HL-60 (cell line): ENCODE measurements around the gene VSTM2L.
A peak's percentile ranks its signal among the peaks of the same experiment; 100 is the strongest.

Experiments
- DNase-seq, 2 experiments: peaks; one replicate each; pipeline ENCODE4 v3.0.0-alpha.2; 2010 to 2020; ENCODE audit warnings: low read depth in 1 of 2, low spot score in 1 of 2
- H3K27ac ChIP-seq: fragments of 250-450 bp; sonication (Bioruptor Pico); replicated peaks from 2 replicates; pipeline ENCODE4 v1.5.1; 2020; ENCODE audit warnings: mild to moderate bottlenecking, moderate library complexity
- H3K27me3 ChIP-seq: fragments of 250-450 bp; sonication (Bioruptor Pico); 2 replicates; pipeline ENCODE4 v1.5.1; 2021; ENCODE audit warnings: mild to moderate bottlenecking, moderate library complexity; ENCODE audit not compliant: insufficient read depth, poor library complexity, severe bottlenecking
- H3K4me3 ChIP-seq: replicated peaks from 2 replicates; pipeline ENCODE4 v1.5.1; 2011; ENCODE audit warnings: mild to moderate bottlenecking, control low read depth, low read length; ENCODE audit not compliant: insufficient read depth
- CTCF ChIP-seq: IDR thresholded peaks from one replicate; pipeline ENCODE4 v1.5.1; 2011; ENCODE audit warnings: low read length, control low read depth, inconsistent platforms; ENCODE audit not compliant: insufficient read depth
- GABPA ChIP-seq: IDR thresholded peaks from 2 replicates; pipeline ENCODE4 v1.6.1; 2012; ENCODE audit warnings: low read depth
- POLR2AphosphoS5 ChIP-seq: IDR thresholded peaks from 2 replicates; pipeline ENCODE4 v1.6.1; 2012; ENCODE audit warnings: low read depth
- REST ChIP-seq: IDR thresholded peaks from 2 replicates; pipeline ENCODE4 v1.6.1; 2012; ENCODE audit warnings: low read depth; ENCODE audit not compliant: insufficient replicate concordance
- SPI1 ChIP-seq: IDR thresholded peaks from 2 replicates; pipeline ENCODE4 v1.6.1; 2012; ENCODE audit warnings: low read depth, mild to moderate bottlenecking, borderline replicate concordance

VSTM2L gene

GRCh38 chr20:37885042-37885441, 17.9 kb upstream of the VSTM2L start:
- Histone ChIP-seq H3K27me3 (no peaks in the 10 kb centered on the region), H3K4me3 (no peak overlapping the region), H3K27ac (no peak overlapping the region)
- TF ChIP-seq POLR2AphosphoS5 = no peak
- no peak for TF ChIP-seq SPI1
- no peak for TF ChIP-seq GABPA
- TF ChIP-seq REST = no peak
- no peak for TF ChIP-seq CTCF
- no peak for DNase-seq

- DNase-seq = no peak
- no peaks in the 10 kb centered on the region for H3K27me3 ChIP-seq
- no peak for TF ChIP-seq SPI1
- no peak for TF ChIP-seq GABPA
- no peak for TF ChIP-seq CTCF
- no peak for TF ChIP-seq POLR2AphosphoS5
- no peak for TF ChIP-seq REST
- H3K27ac ChIP-seq = no peak overlapping the region
- H3K4me3 ChIP-seq = no peak overlapping the region
These were observed 17.1 kb upstream of the VSTM2L start for GRCh38 chr20:37885593-37886503.

GRCh38 chr20:37886851-37887297, 16.1 kb upstream of the VSTM2L start:
- H3K27ac ChIP-seq = no peak overlapping the region
- peak; percentile 26 to 44 for DNase-seq
- no peak for TF ChIP-seq CTCF
- TF ChIP-seq REST = no peak
- TF ChIP-seq SPI1 = no peak
- no peak for TF ChIP-seq GABPA
- no peak for TF ChIP-seq POLR2AphosphoS5
- H3K4me3 ChIP-seq = no peak overlapping the region
- H3K27me3 ChIP-seq = no peaks in the 10 kb centered on the region
